ENCODE data around the gene SLC25A15. TPM values are rescaled to one million over a fixed set of nuclear protein-coding genes. Genes with fewer than 3 reads are reported as not detected.
"Not testable (repeated sequence)": the region's sequence is repeated elsewhere in the genome, so short reads cannot be mapped to it uniquely, and the experiment has no call there.

The SLC25A15 gene
- total RNA-seq, 1 donor from 2014 or later, result 18.6 TPM

DNA sequence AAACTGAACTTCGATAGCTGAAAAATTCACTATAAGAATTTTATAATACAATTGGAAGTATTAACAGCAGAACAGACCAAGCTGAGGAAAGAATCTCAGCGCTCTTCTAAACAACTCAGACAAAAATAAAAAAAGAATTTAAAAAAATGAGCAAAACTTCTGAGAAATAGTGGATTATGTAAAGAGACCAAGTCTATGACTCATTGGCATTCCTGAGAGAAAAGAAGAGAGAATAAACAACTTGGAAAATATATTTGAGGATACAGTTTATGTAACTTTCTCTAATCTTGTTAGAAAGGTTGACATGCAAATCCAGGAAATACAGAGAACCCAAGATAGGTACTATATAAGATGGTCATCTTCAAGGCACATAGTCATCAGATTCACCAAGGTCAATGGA is 25.4 kb downstream of the SLC25A15 start:
- DNase-seq (ENCODE audit: extremely low spot score, unreplicated experiment), result no peak
- H3K27ac Mint-ChIP-seq, result no peak overlapping the region
- H3K9me3 Mint-ChIP-seq, result peaks cover 19% of the 10 kb centered on the region
- no peaks in the 10 kb centered on the region for H3K27me3 Mint-ChIP-seq
- H3K4me1 Mint-ChIP-seq (ENCODE audit: unreplicated experiment), result no peaks in the 10 kb centered on the region
- H3K36me3 Mint-ChIP-seq, result peaks cover 32% of the 10 kb centered on the region
- H3K4me3 Mint-ChIP-seq, result no peak overlapping the region
- TF ChIP-seq, protein P1, sequence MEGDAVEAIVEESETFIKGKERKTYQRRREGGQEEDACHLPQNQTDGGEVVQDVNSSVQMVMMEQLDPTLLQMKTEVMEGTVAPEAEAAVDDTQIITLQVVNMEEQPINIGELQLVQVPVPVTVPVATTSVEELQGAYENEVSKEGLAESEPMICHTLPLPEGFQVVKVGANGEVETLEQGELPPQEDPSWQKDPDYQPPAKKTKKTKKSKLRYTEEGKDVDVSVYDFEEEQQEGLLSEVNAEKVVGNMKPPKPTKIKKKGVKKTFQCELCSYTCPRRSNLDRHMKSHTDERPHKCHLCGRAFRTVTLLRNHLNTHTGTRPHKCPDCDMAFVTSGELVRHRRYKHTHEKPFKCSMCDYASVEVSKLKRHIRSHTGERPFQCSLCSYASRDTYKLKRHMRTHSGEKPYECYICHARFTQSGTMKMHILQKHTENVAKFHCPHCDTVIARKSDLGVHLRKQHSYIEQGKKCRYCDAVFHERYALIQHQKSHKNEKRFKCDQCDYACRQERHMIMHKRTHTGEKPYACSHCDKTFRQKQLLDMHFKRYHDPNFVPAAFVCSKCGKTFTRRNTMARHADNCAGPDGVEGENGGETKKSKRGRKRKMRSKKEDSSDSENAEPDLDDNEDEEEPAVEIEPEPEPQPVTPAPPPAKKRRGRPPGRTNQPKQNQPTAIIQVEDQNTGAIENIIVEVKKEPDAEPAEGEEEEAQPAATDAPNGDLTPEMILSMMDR (conservative IDR thresholded peaks at IDR 0.05), result no peak

DNA sequence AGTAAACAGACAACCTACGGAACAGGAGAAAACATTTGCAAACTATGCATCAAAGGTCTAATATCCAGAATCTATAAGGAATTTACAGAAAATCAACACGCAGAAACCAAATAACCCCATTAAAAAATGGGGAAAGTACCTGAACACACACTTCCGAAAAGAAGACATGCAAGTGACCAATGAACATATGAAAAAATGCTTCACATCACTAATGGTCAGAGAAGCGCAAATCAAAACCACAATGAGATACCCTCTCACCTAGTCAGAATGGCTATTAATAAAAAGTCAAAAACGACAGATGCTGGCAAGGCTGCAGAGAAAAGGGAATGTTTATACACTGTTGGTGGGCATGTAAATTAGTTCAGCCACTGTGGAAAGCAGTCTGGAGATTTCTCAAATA is 29.5 kb downstream of the SLC25A15 start:
- H3K27me3 Mint-ChIP-seq, result no peaks in the 10 kb centered on the region
- no peak for DNase-seq (ENCODE audit: extremely low spot score, unreplicated experiment)
- TF ChIP-seq, protein P1 (conservative IDR thresholded peaks at IDR 0.05), result no peak
- H3K4me3 Mint-ChIP-seq, result no peak overlapping the region
- H3K27ac Mint-ChIP-seq, result no peak overlapping the region
- peaks cover 19% of the 10 kb centered on the region for H3K9me3 Mint-ChIP-seq
- no peaks in the 10 kb centered on the region for H3K4me1 Mint-ChIP-seq (ENCODE audit: unreplicated experiment)
- peaks cover 14% of the 10 kb centered on the region for H3K36me3 Mint-ChIP-seq

DNA sequence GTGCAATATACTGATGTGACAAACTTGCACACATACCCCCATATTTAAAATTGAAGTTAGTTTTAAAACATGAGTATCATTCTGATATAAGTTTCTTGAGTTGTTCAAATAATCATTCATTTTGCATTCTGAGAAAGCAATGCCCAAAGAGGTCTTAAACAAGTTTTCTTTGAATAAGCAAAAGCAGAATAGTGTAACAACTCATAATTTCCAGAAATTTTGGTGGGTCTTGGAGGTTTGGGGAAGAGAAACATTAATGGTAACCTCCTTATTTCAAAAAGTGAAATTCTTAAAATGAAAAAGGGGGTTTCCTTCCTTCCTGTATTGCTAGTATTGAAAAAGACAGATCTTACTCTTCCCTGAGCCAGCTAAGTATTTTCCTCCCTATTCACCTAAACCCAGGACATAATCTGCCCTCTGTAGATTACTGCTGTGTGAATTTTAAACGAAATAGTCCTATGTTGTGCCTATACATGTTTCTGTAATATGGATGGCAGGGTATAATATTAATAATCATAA is 30.4 kb downstream of the SLC25A15 start:
- no peak for DNase-seq (ENCODE audit: extremely low spot score, unreplicated experiment)
- no peak overlapping the region for H3K27ac Mint-ChIP-seq
- no peaks in the 10 kb centered on the region for H3K4me1 Mint-ChIP-seq (ENCODE audit: unreplicated experiment)

DNA sequence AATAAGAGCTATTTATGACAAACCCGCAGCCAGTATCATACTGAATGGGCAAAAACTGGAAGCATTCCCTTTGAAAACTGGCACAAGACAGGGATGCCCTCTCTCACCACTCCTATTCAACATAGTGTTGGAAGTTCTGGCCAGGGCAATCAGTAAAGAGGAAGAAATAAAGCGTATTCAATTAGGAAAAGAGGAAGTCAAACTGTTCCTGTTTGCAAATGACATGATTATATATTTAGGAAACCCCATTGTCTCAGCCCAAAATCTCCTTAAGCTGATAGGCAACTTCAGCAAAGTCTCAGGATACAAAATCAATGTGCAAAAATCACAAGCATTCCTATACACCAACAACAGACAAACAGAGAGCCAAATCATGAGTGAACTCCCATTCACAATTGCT is 50.3 kb downstream of the SLC25A15 start:
- not testable (repeated sequence) for H3K36me3 Mint-ChIP-seq; H3K4me3 Mint-ChIP-seq; DNase-seq (ENCODE audit: extremely low spot score, unreplicated experiment); H3K27ac Mint-ChIP-seq; H3K27me3 Mint-ChIP-seq; H3K9me3 Mint-ChIP-seq; H3K4me1 Mint-ChIP-seq (ENCODE audit: unreplicated experiment)

More for the DNA sequence above, 30.4 kb downstream of the SLC25A15 start:
- H3K4me3 Mint-ChIP-seq, result no peak overlapping the region
- peaks cover 8% of the 10 kb centered on the region for H3K36me3 Mint-ChIP-seq
- TF ChIP-seq, protein P1 (conservative IDR thresholded peaks at IDR 0.05), result no peak
- H3K27me3 Mint-ChIP-seq, result no peaks in the 10 kb centered on the region
- H3K9me3 Mint-ChIP-seq, result peaks cover 17% of the 10 kb centered on the region

DNA sequence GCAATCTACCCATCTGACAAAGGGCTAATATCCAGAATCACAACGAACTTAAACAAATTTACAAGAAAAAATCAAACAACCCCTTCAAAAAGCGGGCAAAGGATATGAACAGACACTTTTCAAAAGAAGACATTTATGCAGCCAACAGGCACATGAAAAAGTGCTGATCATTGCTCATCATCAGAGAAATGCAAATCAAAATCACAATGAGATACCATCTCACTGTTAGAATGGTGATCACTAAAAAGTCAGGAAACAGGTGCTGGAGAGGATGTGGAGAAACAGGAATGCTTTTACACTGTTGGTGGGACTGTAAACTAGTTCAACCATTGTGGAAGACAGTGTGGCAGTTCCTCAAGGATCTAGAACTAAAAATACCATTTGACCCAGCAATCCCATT is 51.5 kb downstream of the SLC25A15 start:
- H3K27ac Mint-ChIP-seq; H3K4me1 Mint-ChIP-seq (ENCODE audit: unreplicated experiment); H3K4me3 Mint-ChIP-seq; H3K9me3 Mint-ChIP-seq; H3K27me3 Mint-ChIP-seq; DNase-seq (ENCODE audit: extremely low spot score, unreplicated experiment); H3K36me3 Mint-ChIP-seq: not testable (repeated sequence)

Small RNA genes within 50 kb of the gene (microRNA-seq; reads per million reads assigned to microRNA genes)
- gene MIR621, result not detected

Other genes with a start within 250 kb of the SLC25A15 start
- gene FOXO1, start 123.0 kb upstream of the SLC25A15 start, total RNA-seq (ENCODE audit: low replicate concordance), result 16.9 and 21.5 TPM in 2 replicates
- gene MRPS31, start 18.4 kb upstream of the SLC25A15 start, total RNA-seq (ENCODE audit: low replicate concordance), result 26.7 and 33.6 TPM in 2 replicates
- 47.4 and 97.2 TPM in 2 replicates for gene ELF1, start 229.7 kb downstream of the SLC25A15 start, total RNA-seq (ENCODE audit: low replicate concordance)